ENCODE results near the gene ZNF782.

GRCh38 chr9:96871176-96871575 lies 16.9 kb upstream of the ZNF782 start:
- TF ChIP-seq CTCF (IDR thresholded peaks at IDR 0.05) (no peak), POLR2A (IDR thresholded peaks at IDR 0.05; ENCODE audit: low read depth) (no peak)
